ENCODE results near the gene OR6B1. TPM values are rescaled to one million over a fixed set of nuclear protein-coding genes. Genes with fewer than 3 reads are reported as not detected.

Gene OR6B1
- polyA plus RNA-seq (2013, experiment 1 of 2), result not detected
- polyA plus RNA-seq (2013, experiment 2 of 2), result not detected

DNA sequence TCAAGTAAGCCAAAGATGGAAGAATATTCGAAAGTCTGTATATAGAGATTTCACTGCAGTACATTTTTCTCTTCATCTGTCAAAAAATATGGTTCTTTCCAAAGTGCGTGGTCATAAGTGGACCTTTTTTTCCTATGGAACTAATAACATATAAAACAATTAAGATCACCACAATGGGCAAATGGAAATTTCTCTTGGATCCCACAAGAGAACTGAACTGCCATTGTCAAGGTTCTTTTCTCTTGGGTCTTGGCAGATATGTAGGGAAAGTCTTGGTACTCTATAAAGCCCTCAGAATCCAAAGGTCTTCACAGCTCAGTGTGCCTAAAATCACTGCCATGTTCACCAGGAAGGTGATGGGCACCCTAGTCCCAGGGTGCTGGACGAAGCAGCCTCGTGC is at the start of gene OR6B1:
Gene OR6B1 (plus strand): TSS at position 301 of the 400 bp plus-strand sequence. CDS start 3,677 bp downstream, outside the sequence.
- Histone ChIP-seq H3K36me3 (ENCODE audit: control insufficient read depth, insufficient read depth, low read length) (no peaks in the 10 kb centered on the region), H3K9me3 (ENCODE audit: control insufficient read depth, low read length) (no peaks in the 10 kb centered on the region), H3K27ac (ENCODE audit: low read depth, low read length, severe bottlenecking) (no peak within 1 kb of the TSS), H3K4me3 (ENCODE audit: extremely low read depth, insufficient read depth, low read length, poor library complexity, severe bottlenecking) (no peak within 1 kb of the TSS), H3K4me1 (ENCODE audit: control insufficient read depth, insufficient read depth, low read length, poor library complexity, severe bottlenecking) (no peaks in the 10 kb centered on the region)
- 87 to 96% methylated on average over 2 of the region's 4 CpGs for WGBS, 2 experiments (ENCODE audit: insufficient coverage in 2 of 2)

DNA sequence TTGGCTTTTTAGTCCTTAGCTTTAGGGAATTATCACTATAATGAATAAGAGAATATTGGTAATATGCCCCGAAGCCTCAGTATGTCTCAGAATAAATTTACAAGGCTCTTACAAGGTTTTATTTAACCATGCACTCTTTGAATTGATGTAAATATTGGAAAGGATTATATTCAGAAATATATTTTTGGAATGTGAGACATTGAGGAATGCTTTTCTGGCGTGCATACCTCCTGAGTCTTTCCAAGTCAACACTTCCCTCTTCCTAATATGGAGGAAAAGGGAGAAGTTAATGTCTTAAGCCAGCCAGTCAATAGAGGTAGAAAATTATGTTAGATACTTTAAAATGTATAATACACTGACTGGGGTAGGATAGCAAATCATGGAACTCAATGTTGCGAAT is 46.7 kb upstream of the OR6B1 start:
- Histone ChIP-seq H3K27ac (ENCODE audit: low read depth, low read length, severe bottlenecking) (no peak overlapping the region), H3K36me3 (ENCODE audit: control insufficient read depth, insufficient read depth, low read length) (no peaks in the 10 kb centered on the region), H3K4me3 (ENCODE audit: extremely low read depth, insufficient read depth, low read length, poor library complexity, severe bottlenecking) (no peak overlapping the region), H3K9me3 (ENCODE audit: control insufficient read depth, low read length) (no peaks in the 10 kb centered on the region), H3K4me1 (ENCODE audit: control insufficient read depth, insufficient read depth, low read length, poor library complexity, severe bottlenecking) (no peaks in the 10 kb centered on the region)
- no CpG with 5 or more reads among the region's 3 CpGs for WGBS, 2 experiments (ENCODE audit: insufficient coverage in 2 of 2)

DNA sequence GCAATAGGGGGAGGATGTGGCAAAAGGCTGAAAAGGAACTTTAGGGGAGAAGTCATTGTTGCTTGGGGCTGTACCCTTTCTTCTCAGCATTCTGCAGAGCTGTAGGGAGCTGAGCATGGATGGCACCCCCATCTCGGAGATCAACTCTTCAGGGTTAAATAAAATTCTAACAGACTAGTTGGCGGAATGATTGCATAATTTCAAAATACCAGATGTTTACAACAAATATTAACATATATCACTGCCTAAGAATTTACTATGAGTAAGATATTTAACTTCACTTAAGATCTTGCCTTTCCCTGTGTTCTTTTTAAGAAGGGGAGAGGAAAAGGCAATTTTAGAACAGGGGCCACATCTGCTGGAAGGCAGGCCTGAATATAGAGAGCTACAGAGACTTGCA is 46.0 kb upstream of the OR6B1 start:
- no CpG with 5 or more reads among the region's 2 CpGs for WGBS, 2 experiments (ENCODE audit: insufficient coverage in 2 of 2)
- Histone ChIP-seq H3K27ac (ENCODE audit: low read depth, low read length, severe bottlenecking) (no peak overlapping the region), H3K9me3 (ENCODE audit: control insufficient read depth, low read length) (no peaks in the 10 kb centered on the region), H3K4me3 (ENCODE audit: extremely low read depth, insufficient read depth, low read length, poor library complexity, severe bottlenecking) (no peak overlapping the region), H3K36me3 (ENCODE audit: control insufficient read depth, insufficient read depth, low read length) (no peaks in the 10 kb centered on the region), H3K4me1 (ENCODE audit: control insufficient read depth, insufficient read depth, low read length, poor library complexity, severe bottlenecking) (no peaks in the 10 kb centered on the region)

DNA sequence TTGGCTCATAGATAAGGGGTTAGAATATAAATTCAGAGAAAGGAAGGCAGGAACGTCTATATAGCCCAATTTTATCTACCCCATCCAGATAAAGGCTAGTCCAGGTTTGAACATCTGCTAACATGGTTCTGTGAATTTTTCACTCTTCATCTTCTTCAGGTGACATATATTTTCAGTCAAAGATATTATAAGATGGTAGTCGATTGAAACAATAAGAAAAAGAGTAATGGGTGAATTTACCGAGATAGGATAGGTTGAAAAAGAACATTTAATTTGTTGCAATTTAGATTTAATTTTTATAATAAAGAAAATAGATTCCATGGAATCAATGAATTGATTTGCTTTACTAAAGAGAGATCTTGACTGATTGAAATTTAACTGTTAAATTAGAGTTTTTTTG is 45.6 kb upstream of the OR6B1 start, which contains the start of gene OR2F1:
Gene OR2F1 (plus strand): TSS at position 301 of the 400 bp plus-strand sequence. CDS start 5,127 bp downstream, outside the sequence.
- Histone ChIP-seq H3K36me3 (ENCODE audit: control insufficient read depth, insufficient read depth, low read length) (no peaks in the 10 kb centered on the region), H3K9me3 (ENCODE audit: control insufficient read depth, low read length) (no peaks in the 10 kb centered on the region), H3K4me1 (ENCODE audit: control insufficient read depth, insufficient read depth, low read length, poor library complexity, severe bottlenecking) (no peaks in the 10 kb centered on the region), H3K27ac (ENCODE audit: low read depth, low read length, severe bottlenecking) (no peak within 1 kb of the TSS), H3K4me3 (ENCODE audit: extremely low read depth, insufficient read depth, low read length, poor library complexity, severe bottlenecking) (no peak within 1 kb of the TSS)
- WGBS, 2 experiments (ENCODE audit: insufficient coverage in 2 of 2), result no CpG with 5 or more reads among the region's 3 CpGs

DNA sequence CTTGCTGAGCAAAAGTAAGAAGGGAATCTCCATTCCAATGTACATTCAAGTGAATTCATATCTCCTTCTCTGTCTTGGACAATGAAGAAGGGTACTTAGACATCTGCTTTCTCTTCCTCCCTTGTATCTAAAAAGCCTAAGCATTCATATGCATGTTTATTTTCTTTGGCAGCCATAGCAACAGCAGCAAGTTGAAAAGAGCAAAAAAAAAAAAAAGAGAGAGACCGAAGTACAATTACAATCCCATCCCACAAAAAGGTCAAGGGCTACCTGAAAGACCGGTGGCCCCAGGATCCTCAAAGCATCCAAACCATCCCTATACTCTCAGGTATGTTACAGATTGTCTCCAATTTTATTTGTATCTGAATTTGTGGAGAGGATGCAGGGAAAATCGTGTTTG is 41.3 kb upstream of the OR6B1 start:
- WGBS, 2 experiments (ENCODE audit: insufficient coverage in 2 of 2), result no CpG with 5 or more reads among the region's 3 CpGs
- Histone ChIP-seq H3K4me1 (ENCODE audit: control insufficient read depth, insufficient read depth, low read length, poor library complexity, severe bottlenecking) (no peaks in the 10 kb centered on the region), H3K4me3 (ENCODE audit: extremely low read depth, insufficient read depth, low read length, poor library complexity, severe bottlenecking) (no peak overlapping the region)

DNA sequence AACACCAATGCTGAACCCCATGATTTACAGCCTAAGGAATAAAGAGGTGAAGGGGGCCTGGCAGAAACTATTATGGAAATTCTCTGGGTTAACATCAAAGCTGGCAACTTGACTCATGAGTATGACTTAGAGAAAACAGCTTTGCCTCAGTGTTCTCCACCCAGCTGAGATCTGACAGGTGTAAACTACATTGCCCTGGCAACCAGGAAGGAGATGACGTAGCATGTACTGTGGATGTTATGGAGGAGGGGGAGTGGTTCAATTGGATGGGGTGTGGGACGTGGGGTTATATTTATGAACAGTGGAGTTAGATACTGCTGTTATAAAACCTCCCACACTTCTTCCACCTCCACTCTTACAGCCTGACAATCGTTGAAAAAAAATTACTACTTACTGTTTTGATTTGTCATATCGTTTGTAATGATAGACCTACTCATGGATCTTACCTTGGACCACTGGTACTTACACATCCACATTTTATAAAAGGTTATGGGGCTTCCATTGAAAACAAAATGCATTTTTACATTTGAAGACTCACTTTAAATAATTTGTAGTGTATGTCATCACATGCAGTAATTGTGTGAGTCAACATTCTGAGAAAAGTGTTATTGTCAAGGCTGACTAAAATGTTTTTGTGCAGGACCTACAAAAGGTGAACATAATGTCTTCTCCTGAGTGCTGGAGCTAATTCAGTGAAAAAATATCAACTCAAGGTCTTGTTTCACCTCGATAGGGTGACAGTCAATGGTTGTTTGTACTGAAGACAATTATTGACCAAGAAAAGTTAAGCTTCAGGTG is 39.1 kb upstream of the OR6B1 start:
- Histone ChIP-seq H3K36me3 (ENCODE audit: control insufficient read depth, insufficient read depth, low read length) (no peaks in the 10 kb centered on the region), H3K4me1 (ENCODE audit: control insufficient read depth, insufficient read depth, low read length, poor library complexity, severe bottlenecking) (no peaks in the 10 kb centered on the region)
- 86 to 90% methylated on average over 1 of the region's 5 CpGs for WGBS, 2 experiments (ENCODE audit: insufficient coverage in 2 of 2)

More for the DNA sequence above, 41.3 kb upstream of the OR6B1 start:
- Histone ChIP-seq H3K36me3 (ENCODE audit: control insufficient read depth, insufficient read depth, low read length) (no peaks in the 10 kb centered on the region), H3K9me3 (ENCODE audit: control insufficient read depth, low read length) (no peaks in the 10 kb centered on the region), H3K27ac (ENCODE audit: low read depth, low read length, severe bottlenecking) (no peak overlapping the region)

DNA sequence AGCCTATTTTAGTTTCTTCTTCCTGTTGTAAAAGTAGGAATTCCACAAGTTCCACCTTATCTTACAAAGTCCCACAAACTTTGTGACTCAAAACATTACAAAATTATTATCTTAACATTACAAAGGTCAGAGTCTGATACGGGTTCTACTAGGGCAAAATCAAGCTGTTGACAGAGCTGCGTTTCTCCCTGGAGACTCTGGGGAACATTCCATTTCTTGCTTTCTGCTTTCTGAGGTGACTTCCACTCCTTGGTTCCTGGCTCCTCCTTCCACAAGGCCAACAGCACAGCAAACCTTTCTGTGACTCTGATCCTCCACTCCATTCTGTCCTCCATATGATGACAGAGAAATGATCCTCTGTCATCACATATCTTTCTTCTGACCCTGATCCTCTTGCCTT is 34.8 kb upstream of the OR6B1 start:
- WGBS, 2 experiments (ENCODE audit: insufficient coverage in 2 of 2), result 97 to 100% methylated on average over 2 of the region's 2 CpGs
- H3K27ac ChIP-seq (ENCODE audit: low read depth, low read length, severe bottlenecking), result no peak overlapping the region

More for the DNA sequence above, 39.1 kb upstream of the OR6B1 start:
- Histone ChIP-seq H3K4me3 (ENCODE audit: extremely low read depth, insufficient read depth, low read length, poor library complexity, severe bottlenecking) (no peak overlapping the region), H3K27ac (ENCODE audit: low read depth, low read length, severe bottlenecking) (no peak overlapping the region), H3K9me3 (ENCODE audit: control insufficient read depth, low read length) (no peaks in the 10 kb centered on the region)

DNA sequence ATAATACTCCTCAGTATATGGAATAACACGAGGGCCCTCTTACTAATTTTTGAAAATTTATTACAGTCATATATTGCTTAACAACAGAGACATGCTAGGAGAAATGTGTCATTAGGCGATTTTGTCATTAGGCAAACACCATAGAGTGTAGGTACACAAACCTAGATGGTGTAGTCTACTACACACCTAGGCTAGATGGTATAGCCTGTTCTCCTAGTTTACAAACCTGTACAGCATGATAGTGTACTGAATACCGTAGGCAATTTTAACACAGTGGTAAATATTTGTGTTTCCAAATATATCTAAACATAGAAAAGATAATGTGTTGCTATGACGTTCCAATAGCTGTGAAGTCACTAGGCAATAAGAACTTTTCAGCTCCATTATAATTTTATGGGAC is 32.7 kb upstream of the OR6B1 start:
- H3K4me3 ChIP-seq (ENCODE audit: extremely low read depth, insufficient read depth, low read length, poor library complexity, severe bottlenecking), result no peak overlapping the region
- H3K9me3 ChIP-seq (ENCODE audit: control insufficient read depth, low read length), result no peaks in the 10 kb centered on the region
- H3K27ac ChIP-seq (ENCODE audit: low read depth, low read length, severe bottlenecking), result no peak overlapping the region
- H3K4me1 ChIP-seq (ENCODE audit: control insufficient read depth, insufficient read depth, low read length, poor library complexity, severe bottlenecking), result no peaks in the 10 kb centered on the region
- WGBS, 2 experiments (ENCODE audit: insufficient coverage in 2 of 2), result no CpG with 5 or more reads among the region's 4 CpGs
- no peaks in the 10 kb centered on the region for H3K36me3 ChIP-seq (ENCODE audit: control insufficient read depth, insufficient read depth, low read length)

More for the DNA sequence above, 34.8 kb upstream of the OR6B1 start:
- H3K36me3 ChIP-seq (ENCODE audit: control insufficient read depth, insufficient read depth, low read length), result no peaks in the 10 kb centered on the region
- H3K4me3 ChIP-seq (ENCODE audit: extremely low read depth, insufficient read depth, low read length, poor library complexity, severe bottlenecking), result no peak overlapping the region
- H3K9me3 ChIP-seq (ENCODE audit: control insufficient read depth, low read length), result no peaks in the 10 kb centered on the region
- H3K4me1 ChIP-seq (ENCODE audit: control insufficient read depth, insufficient read depth, low read length, poor library complexity, severe bottlenecking), result no peaks in the 10 kb centered on the region

DNA sequence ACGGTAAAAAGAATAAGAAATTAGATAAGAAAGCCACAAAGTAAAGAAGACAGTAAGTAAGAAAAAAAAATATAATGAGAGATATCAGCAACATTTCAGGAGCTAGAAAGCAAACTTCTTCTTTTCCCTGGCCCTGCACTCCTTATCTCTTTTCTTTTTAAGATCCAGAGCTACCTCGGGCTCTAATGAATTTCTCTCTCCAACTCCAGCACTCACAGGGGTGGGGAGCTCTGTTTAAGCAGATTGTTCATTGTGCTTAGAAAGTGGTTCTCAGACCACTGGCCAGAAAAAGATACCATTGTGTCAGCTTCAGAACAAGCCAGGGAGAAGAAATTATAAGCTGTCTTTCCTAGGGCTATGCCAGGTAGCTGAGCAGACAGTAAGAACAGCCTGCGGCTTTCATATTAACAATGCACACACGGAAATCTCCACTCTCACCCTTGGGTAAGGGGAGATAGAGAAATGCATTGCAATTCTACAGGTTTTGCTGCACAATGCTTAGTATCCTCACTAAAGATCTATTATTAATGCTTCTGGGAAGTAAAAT is 26.2 kb upstream of the OR6B1 start:
- H3K4me3 ChIP-seq (ENCODE audit: extremely low read depth, insufficient read depth, low read length, poor library complexity, severe bottlenecking), result no peak overlapping the region
- WGBS, 2 experiments (ENCODE audit: insufficient coverage in 2 of 2), result no CpG with 5 or more reads among the region's 4 CpGs
- no peaks in the 10 kb centered on the region for H3K36me3 ChIP-seq (ENCODE audit: control insufficient read depth, insufficient read depth, low read length)
- H3K4me1 ChIP-seq (ENCODE audit: control insufficient read depth, insufficient read depth, low read length, poor library complexity, severe bottlenecking), result no peaks in the 10 kb centered on the region
- H3K9me3 ChIP-seq (ENCODE audit: control insufficient read depth, low read length), result no peaks in the 10 kb centered on the region
- no peak overlapping the region for H3K27ac ChIP-seq (ENCODE audit: low read depth, low read length, severe bottlenecking)

DNA sequence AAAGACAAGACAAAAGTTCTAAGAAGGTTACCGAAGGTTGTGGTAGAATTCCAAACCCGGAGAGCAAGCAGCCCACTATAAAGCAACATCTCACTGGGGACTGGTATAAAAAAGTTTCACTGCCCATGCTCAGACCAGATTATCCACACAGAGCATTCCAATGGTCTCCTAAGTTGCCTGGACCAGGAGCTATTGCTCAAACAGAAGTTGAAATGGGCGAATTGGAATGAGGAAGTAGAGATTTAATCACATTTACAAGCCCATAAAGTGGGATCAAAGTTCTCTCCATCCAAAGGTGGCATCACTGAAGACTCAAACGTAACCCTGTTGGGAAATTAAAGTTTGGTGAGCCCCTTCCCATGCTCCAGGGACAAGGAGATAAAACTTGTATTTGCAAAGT is 25.7 kb upstream of the OR6B1 start:
- H3K36me3 ChIP-seq (ENCODE audit: control insufficient read depth, insufficient read depth, low read length), result no peaks in the 10 kb centered on the region
- WGBS, 2 experiments (ENCODE audit: insufficient coverage in 2 of 2), result 100% methylated on average over 1 of the region's 4 CpGs

DNA sequence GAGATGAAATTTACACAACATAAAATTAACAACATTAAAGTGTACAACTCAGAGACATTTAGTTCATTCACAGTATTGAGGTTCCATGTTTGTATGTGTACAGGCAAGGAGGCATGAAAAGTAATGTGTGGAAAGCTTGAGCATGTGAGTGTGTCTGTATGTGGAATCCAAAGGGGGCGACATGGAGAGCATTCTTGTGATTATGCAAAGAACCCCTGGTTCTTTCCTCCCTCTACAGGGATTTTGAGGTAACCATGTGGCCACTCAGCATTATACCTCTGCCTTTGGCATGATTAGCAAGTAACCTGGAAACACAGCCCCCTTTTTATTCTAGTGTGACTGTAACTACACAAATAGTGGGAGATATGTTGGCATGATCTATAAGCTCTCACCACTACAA is 24.5 kb upstream of the OR6B1 start:
- WGBS, 2 experiments (ENCODE audit: insufficient coverage in 2 of 2), result no CpG with 5 or more reads among the region's 1 CpG
- Histone ChIP-seq H3K27ac (ENCODE audit: low read depth, low read length, severe bottlenecking) (no peak overlapping the region), H3K4me1 (ENCODE audit: control insufficient read depth, insufficient read depth, low read length, poor library complexity, severe bottlenecking) (no peaks in the 10 kb centered on the region), H3K9me3 (ENCODE audit: control insufficient read depth, low read length) (no peaks in the 10 kb centered on the region), H3K4me3 (ENCODE audit: extremely low read depth, insufficient read depth, low read length, poor library complexity, severe bottlenecking) (no peak overlapping the region), H3K36me3 (ENCODE audit: control insufficient read depth, insufficient read depth, low read length) (no peaks in the 10 kb centered on the region)

More for the DNA sequence above, 25.7 kb upstream of the OR6B1 start:
- H3K4me1 ChIP-seq (ENCODE audit: control insufficient read depth, insufficient read depth, low read length, poor library complexity, severe bottlenecking), result no peaks in the 10 kb centered on the region
- no peak overlapping the region for H3K4me3 ChIP-seq (ENCODE audit: extremely low read depth, insufficient read depth, low read length, poor library complexity, severe bottlenecking)
- H3K27ac ChIP-seq (ENCODE audit: low read depth, low read length, severe bottlenecking), result no peak overlapping the region
- no peaks in the 10 kb centered on the region for H3K9me3 ChIP-seq (ENCODE audit: control insufficient read depth, low read length)

Data from mesodermal cell (in vitro differentiated cells).